ENCODE results near the gene SIT1.

SIT1 gene

DNA sequence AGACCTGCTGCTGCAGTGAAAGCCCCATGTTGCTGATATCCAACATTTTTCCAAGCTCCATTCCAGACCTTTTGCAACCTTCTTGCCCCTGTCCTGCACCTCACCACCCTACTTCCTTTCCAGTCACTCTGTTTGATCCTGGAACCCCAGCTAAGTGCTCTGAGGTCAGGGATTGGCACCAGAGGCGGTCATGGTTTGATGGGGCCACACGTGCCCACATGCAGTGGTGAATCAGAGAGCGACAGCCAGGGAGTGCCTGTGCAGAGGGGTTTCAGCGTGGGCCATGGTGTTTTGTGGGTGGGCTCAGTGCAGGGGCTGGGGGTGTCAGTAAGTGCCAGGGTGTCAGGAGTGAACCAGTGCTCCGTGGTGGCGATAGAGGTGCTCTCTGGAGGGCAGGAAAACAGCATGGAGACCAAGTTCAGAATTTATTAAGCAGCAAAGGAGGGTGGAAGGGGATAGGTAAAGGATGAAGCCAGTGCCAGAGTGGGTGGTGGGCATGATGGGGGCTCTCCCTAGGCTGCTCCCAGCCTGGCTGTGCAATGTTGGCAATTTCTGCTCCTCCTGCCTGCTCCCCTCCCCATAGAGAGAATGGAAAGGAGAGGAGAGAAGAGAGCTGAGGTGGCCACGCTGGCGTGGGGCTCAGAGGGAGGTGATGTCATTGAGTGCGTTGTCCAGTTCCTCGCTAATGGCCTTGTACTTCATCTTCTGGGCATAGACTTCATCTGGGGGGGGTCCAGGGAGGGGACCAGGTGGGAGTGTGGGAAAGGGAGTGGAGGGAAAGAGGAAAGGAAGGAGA, 32.0 kb upstream of the SIT1 start:
- no peak for DNase-seq

DNA sequence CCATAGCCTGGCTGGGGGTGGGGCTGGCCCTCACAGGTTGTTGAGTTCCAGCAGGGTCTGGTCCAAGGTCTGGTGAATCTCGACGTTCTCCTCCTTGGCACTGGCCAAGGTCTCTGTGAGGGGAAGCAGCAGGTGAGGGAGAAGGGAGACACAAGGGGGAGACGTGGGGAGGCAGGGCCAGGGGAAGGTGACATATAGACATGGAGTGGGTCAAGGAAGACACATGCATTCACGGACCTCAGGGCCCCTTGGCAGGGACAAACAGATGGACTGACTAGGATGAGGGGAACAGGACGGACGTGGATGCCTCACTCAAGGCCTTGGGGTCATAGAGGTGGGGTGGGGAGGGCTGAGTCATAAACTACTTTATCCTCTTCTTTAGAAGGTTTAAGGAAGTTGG, 31.3 kb upstream of the SIT1 start:
- DNase-seq, result no peak

DNA sequence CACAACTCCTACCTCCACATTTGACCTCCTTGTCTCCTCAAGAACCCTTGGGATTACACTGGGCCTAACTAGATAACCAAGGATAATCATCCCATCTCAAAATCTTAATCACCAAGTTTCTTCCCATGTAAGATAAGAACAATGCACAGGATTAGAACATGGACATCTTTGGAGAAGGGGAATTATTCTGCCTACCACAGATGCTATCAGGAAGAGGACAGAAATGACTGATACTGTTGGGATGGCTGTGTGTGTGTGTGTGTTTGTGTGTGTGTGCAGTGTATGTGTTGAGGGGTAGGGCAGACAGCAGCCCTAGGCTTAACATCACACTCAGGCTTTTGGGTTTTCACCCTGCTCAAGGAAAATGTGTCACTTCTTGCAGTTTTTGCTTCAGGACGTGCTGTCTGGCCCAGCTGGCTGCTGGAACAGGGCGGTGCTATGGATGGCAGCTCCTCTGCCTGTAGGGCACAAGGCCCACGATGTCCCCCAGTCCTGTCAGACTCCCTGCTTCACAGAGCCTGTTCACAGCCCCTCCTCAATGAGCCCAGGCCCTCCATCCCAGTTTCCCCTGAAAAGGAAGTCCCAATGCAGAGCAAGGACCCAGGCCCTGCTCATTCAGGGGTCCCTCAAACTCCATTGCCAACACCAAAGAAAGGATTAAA, 30.7 kb upstream of the SIT1 start:
- no peak for DNase-seq

DNA sequence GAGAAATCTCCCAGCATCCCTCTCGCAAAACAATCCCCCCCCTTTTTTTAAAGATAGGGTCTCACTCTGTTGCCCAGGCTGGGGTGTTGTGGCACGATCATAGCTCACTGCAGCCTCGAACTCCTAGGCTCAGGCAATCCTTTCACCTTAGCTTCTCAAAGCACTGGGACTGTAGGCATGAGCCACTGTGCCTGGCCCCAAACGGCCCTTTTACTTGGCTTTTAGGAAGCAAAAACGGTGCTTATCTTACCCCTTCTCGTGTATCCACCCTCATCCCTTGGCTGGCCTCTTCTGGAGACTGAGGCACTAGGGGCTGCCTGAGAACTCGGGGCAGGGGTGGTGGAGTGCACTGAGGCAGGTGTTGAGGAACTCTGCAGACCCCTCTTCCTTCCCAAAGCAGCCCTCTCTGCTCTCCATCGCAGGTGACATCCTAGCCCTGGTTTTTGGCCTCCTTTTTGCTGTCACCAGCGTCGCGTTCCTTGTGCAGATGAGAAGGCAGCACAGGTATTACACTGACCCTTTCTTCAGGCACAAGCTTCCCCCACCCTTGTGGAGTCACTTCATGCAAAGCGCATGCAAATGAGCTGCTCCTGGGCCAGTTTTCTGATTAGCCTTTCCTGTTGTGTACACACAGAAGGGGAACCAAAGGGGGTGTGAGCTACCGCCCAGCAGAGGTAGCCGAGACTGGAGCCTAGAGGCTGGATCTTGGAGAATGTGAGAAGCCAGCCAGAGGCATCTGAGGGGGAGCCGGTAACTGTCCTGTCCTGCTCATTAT, 29.8 kb upstream of the SIT1 start:
- peak in 1 of 14 donors; percentile 58 for DNase-seq

DNA sequence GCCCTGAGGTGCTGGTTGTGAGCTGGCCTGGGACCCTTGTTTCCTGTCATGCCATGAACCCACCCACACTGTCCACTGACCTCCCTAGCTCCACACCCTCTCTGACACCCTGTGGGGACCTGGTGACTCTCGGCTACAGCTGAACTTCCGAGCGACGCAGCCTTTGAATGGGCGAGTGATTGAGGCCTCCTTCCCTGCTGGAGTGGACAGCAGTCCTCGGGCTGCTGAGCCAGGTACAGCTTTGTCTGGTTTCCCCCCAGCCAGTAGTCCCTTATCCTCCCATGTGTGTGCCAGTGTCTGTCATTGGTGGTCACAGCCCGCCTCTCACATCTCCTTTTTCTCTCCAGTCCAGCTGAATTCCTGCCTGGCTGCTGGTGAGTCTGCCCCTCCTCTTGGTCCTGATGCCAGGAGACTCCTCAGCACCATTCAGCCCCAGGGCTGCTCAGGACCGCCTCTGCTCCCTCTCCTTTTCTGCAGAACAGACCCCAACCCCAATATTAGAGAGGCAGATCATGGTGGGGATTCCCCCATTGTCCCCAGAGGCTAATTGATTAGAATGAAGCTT, 29.1 kb upstream of the SIT1 start:
- no peak for DNase-seq

DNA sequence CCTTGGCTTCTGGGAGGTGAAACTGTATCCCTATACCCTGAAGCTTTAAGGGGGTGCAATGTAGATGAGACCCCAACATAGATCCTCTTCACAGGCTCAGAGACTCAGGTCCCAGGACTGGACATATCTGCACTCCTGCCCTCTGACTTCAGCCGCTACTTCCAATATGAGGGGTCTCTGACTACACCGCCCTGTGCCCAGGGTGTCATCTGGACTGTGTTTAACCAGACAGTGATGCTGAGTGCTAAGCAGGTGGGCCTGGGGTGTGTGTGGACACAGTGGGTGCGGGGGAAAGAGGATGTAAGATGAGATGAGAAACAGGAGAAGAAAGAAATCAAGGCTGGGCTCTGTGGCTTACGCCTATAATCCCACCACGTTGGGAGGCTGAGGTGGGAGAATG, 28.4 kb upstream of the SIT1 start:
- DNase-seq, result no peak

DNA sequence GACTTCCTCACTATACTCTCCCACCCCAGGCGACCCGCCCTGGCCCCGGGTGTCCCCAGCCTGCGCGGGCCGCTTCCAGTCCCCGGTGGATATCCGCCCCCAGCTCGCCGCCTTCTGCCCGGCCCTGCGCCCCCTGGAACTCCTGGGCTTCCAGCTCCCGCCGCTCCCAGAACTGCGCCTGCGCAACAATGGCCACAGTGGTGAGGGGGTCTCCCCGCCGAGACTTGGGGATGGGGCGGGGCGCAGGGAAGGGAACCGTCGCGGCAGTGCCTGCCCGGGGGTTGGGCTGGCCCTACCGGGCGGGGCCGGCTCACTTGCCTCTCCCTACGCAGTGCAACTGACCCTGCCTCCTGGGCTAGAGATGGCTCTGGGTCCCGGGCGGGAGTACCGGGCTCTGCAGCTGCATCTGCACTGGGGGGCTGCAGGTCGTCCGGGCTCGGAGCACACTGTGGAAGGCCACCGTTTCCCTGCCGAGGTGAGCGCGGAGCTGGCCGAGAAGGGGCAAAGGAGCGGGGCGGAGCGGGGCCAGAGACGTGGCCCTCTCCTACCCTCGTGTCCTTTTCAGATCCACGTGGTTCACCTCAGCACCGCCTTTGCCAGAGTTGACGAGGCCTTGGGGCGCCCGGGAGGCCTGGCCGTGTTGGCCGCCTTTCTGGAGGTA, 25.1 kb upstream of the SIT1 start:
- peak in 2 of 14 donors; percentile 20 to 42 for DNase-seq

DNA sequence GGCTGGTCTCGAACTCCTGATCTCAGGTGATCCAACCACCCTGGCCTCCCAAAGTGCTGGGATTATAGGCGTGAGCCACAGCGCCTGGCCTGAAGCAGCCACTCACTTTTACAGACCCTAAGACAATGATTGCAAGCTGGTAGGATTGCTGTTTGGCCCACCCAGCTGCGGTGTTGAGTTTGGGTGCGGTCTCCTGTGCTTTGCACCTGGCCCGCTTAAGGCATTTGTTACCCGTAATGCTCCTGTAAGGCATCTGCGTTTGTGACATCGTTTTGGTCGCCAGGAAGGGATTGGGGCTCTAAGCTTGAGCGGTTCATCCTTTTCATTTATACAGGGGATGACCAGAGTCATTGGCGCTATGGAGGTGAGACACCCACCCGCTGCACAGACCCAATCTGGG, 24.5 kb upstream of the SIT1 start:
- DNase-seq, result peak in 1 of 14 donors; percentile 42

DNA sequence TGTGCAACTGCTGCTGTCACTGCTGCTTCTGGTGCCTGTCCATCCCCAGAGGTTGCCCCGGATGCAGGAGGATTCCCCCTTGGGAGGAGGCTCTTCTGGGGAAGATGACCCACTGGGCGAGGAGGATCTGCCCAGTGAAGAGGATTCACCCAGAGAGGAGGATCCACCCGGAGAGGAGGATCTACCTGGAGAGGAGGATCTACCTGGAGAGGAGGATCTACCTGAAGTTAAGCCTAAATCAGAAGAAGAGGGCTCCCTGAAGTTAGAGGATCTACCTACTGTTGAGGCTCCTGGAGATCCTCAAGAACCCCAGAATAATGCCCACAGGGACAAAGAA, 23.3 kb upstream of the SIT1 start:
- DNase-seq, result no peak

DNA sequence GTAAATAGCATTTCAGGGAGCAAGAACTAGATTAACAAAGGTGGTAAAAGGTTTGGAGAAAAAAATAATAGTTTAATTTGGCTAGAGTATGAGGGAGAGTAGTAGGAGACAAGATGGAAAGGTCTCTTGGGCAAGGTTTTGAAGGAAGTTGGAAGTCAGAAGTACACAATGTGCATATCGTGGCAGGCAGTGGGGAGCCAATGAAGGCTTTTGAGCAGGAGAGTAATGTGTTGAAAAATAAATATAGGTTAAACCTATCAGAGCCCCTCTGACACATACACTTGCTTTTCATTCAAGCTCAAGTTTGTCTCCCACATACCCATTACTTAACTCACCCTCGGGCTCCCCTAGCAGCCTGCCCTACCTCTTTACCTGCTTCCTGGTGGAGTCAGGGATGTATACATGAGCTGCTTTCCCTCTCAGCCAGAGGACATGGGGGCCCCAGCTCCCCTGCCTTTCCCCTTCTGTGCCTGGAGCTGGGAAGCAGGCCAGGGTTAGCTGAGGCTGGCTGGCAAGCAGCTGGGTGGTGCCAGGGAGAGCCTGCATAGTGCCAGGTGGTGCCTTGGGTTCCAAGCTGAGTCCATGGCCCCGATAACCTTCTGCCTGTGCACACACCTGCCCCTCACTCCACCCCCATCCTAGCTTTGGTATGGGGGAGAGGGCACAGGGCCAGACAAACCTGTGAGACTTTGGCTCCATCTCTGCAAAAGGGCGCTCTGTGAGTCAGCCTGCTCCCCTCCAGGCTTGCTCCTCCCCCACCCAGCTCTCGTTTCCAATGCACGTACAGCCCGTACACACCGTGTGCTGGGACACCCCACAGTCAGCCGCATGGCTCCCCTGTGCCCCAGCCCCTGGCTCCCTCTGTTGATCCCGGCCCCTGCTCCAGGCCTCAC, 22.6 kb upstream of the SIT1 start, which contains the start of gene CA9:
Gene CA9 (plus strand): TSS at position 797 of the 893 bp plus-strand sequence. CDS start 32 bp downstream, at position 829.
- DNase-seq, result peak in 6 of 14 donors; percentile 13 to 98 (median 37)

DNA sequence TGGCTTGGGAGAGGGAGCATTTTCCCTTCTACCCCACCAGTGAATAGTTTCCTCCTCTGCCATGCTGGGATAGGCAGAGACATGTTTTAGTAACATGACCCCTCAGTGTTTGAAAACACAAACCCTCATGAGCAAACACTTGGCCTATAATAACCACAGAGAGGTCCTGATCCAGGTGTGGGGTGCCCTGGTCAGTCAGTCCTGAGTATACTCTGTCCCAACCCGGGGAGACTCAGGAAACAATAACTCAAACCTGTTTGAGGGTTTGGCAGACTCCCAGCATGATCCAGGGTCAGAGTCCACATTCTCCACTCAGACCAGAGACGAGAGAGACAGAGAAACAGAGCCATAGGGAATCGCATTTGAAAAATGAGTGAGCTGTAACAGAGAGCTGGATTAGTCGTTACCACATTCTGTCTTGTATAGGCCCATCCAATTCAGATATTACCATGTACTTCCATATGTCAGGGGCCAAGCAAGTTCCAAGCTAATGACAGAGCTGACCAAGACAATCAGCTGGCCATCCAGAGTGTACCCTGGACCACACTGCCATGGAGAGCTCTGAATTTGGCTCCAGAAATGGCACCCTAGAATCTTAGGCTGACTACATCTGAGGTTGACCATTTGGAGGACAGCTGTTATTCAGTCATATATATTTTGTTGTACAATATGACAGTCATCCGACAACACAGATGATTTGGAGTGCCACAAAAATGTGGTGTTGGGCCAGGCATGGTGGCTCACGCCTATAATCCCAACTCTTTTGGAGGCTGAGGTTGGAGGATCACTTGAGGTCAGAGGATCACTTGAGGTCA, 18.8 kb upstream of the SIT1 start:
- DNase-seq, result no peak

DNA sequence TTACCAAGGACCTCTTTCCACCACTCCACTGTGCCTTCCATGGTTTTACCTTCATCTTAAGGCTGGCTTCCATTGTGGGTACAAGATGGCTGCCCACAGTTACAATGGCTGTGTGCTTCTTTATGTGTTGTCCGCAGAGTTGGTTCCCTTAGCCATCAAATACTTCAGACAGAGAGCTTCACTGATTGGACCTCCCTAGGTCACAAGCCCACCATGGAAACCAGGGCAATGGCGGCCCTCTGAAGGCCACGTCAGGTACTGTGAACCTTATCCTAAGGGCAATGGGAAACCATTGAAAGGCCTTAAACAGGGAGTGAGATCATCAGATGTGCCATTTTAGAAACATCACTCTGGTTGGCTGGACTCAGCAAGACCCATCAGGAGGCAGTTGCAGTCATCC, 17.2 kb upstream of the SIT1 start:
- no peak for DNase-seq

DNA sequence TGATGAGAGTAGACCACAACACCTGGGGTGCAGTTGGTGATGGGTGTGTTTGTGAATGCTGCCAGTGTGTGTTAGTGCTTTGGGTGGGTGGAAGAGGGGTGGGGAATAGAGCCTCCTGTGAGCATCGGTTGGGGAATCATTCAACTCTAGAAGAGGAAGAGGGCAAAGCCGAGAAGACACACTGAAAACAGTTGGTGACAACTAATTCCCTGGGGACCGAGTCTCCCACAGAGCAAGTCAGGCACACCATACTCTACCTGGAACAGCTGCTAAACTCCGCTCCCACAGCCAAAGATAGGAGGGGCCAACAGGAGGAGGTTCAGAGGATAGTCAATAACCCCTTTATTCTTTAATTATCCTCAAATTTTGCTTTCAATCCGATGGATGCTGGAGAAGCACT, 15.8 kb upstream of the SIT1 start:
- no peak for DNase-seq

DNA sequence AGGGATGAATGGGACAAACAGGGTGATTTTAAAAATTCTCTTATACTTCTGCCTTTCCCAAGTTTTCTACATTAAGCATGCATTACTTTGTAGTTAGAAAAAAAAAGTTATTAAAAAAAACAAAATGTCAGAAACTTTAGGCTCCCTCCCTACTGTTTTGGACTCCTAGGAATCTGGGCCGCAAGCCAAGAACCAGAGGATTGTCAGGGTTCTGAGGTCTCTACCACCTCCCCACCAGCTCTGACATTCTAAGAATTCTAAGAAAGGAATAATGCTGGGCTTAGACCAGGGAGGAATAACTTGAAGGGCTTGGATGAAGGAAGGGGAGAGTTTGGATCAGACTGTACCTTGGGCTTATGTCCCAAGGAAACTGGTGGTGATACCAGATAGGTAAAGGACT, 15.3 kb upstream of the SIT1 start:
- no peak for DNase-seq

DNA sequence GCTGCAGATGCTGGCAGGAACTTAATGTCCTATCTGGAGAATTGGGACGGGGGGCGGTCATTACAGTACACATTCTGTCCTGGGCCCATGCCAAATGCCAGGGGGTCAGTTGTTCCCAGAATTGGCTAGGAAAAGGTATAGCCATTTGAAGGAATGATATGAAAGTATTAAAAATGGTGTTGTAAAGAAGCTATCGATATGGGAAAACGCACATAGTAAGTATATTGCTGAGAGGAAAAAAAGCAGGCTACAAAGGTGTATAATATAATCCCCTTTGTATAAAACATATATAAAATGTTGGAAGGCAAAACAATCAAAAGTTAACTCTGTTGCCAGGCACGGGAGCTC, 14.7 kb upstream of the SIT1 start:
- DNase-seq, result no peak

DNA sequence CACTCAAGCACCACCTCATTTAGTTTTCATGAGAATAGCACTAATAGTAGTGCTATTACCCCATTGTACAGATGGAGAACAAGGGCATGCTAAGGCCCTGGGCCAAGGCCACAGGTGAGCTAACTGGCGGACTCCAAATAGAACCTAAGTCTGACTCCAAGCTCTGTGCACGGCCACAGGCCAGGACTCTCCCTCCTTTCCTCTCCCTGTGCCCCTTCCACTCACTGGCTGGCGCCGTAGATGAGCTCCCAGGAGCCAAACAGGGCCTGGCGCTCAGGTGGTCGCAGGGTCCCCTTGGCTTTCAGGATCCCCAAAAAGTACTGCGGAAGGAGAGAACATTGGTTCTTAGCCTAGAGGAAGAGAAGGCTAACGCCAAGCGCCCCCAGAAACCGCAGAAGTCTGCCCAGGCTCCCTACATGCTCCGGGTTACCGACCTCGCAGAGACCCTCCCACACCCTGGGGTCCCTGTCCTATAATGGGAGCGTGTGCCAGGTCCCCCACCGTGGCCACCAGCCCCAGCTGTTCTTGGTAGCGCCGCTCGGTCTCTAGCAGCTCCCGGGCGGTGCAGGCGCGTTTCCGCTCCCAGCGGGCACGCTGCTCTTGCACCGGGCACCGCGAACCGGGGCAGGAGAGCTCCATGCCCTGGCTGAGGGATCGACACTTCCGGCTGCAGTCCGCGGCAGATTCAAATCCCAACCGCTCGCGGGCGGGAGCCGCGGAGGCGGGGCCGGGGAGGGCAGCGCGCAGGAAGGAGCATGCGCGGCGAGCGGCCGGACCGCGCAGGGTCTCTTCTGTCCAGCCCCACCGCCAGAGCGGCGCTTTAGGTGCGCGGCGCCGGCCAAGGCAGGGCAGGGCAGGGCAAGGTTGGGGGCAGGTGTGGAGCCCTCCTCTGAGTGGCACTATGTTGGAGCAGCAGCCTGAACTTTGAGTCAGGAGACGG, 14.1 kb upstream of the SIT1 start, which contains the start of gene ARHGEF39:
Gene ARHGEF39 (minus strand): TSS at position 665 of the 940 bp plus-strand sequence. CDS start 26 bp downstream, at position 639.
- DNase-seq, result peak in 11 of 14 donors; percentile 23 to 80 (median 56)

DNA sequence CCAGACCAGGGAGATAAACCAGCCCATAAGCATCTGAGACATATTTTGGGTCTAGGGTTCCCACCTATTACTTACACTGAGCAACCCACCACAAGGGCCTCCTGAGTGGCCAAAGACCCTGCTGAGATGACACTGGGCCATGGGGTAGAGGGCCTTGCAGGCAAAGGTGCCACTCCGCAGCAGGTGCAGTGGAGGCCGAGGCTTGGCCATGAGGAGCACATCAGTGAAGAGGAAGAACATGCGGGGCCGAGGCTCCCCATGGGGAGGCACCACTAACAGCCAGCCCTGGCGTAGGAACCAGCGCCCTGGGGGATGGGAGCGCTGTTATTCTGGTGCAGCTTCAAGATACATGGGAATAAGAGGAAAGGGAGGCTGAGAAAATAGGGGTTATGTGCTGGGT, 11.7 kb upstream of the SIT1 start:
- DNase-seq, result no peak

DNA sequence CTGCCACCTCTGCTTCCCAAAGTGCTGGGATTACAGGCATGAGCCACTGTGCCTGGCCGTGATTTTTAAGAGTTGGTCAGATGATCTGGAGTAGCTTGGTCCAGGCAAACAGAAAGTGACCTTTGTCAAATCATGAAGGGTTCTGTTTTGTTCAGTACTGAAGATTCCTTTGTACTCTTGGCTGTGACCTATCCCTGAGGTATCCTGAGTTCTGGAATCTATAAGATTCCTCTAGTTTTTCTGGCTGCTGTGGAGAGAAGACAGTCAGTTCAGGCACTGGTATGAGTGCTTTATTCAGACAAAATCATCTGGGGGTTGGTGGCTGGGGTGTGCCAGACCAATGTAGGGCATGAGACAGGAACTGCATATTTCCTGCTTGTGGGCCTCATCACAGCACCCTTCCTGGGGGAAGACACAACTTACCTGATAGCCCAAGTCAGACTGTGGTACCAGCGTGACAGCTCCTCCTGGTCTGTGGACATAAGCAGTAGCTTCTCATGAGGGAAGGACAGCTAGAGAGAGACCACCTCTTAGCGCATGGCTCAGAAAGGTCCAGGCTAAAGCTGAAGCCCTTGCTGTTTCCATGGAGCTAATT, 11.1 kb upstream of the SIT1 start:
- no peak for DNase-seq

DNA sequence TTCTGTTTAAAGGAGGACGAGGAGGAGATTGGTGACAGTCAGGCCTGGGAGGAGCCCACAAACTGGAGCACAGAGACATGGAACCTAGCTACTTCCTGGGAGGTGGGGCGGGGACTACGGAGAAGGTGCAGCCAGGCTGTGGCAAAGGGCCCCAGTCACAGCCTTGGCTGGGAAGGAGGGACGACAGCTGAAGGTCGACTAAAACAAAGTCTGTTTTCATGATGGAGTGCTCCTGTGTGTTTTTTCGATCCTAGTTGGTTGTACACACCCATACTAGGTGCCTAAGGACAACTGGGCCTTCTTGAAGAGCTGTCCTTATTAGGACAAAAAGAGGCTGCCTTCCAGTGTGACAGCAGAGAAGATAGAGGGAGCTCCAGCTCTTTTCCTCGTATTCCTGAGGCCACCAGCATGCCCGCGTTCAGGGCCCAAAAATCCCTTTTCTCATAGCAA, 10.3 kb upstream of the SIT1 start:
- DNase-seq, result peak in 1 of 14 donors; percentile 72
